AG09319 (cell line): ENCODE measurements around the gene ADGRG6.

Experiments
- DNase-seq: peaks from one replicate; pipeline ENCODE4 v3.0.0-alpha.2; 2010; ENCODE audit warnings: low read depth; ENCODE audit errors: extremely low read depth
- CTCF ChIP-seq: IDR thresholded peaks from 2 replicates; pipeline ENCODE4 v1.5.1; 2011; ENCODE audit warnings: low read depth, mild to moderate bottlenecking, inconsistent platforms, low read length, moderate library complexity

Gene ADGRG6

GRCh38 chr6:142381845-142382378 is 80.1 kb downstream of the ADGRG6 start:
- no peak for TF ChIP-seq CTCF
- no peak for DNase-seq

- no peak for TF ChIP-seq CTCF
- DNase-seq = no peak
Observed at GRCh38 chr6:142384519-142385254, 82.9 kb downstream of the ADGRG6 start.

GRCh38 chr6:142385352-142385751 is 83.5 kb downstream of the ADGRG6 start:
- TF ChIP-seq CTCF = no peak
- no peak for DNase-seq

GRCh38 chr6:142386657-142387056 is 84.8 kb downstream of the ADGRG6 start:
- no peak for TF ChIP-seq CTCF
- DNase-seq = no peak

GRCh38 chr6:142387997-142388815 is 86.4 kb downstream of the ADGRG6 start:
- no peak for DNase-seq
- peak; percentile 74 for TF ChIP-seq CTCF

GRCh38 chr6:142395266-142395665 is 93.5 kb downstream of the ADGRG6 start:
- no peak for DNase-seq
- TF ChIP-seq CTCF = no peak

GRCh38 chr6:142395768-142396231 is 94.0 kb downstream of the ADGRG6 start:
- TF ChIP-seq CTCF = no peak
- DNase-seq = no peak
